Fibroblast of villous mesenchyme (primary cell): ENCODE data around the gene EXOC4. TPM values are rescaled to one million over a fixed set of nuclear protein-coding genes. Genes with fewer than 3 reads are reported as not detected.

Source experiments
- DNase-seq: peaks from one replicate; pipeline ENCODE4 v3.0.0-alpha.2; 2010; ENCODE audit warnings: low read depth
- H3K4me3 ChIP-seq: 2 replicates; pipeline ENCODE4 v1.5.1; 2011; ENCODE audit warnings: low read depth, mild to moderate bottlenecking, low read length
- CTCF ChIP-seq: IDR thresholded peaks from 2 replicates; pipeline ENCODE4 v1.5.1; 2012; ENCODE audit warnings: low read depth, mild to moderate bottlenecking, low read length; ENCODE audit not compliant: insufficient read depth
- total RNA-seq: library from RNA; depleted of rRNA; stranded (reverse); fragments of >200 nt; gene quantifications from 2 replicates; pipeline ENCODE4 v1.2.3, GENCODE V29; 2012

EXOC4 gene
- total RNA-seq, 1 donor: 106 TPM

DNA sequence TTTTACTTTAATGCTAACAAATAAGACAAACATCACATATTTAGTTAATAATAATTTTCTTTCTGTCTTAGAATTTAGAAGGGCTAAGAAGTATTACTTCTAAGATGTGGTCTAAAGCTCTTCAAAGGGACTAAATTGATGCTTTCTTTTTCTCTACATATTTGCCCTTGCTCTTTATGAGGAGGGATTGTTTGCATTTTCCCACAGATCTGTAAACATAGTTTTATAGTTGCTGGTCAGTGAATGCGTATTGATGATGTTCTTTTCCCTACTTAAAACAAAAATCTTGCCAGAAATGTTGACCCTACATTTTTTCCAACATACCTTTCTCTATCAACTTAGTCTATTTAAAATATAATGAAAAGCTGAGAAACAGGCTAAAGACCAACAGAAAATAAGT, 501.8 kb downstream of the EXOC4 start:
- H3K4me3 ChIP-seq: no peak overlapping the region
- peak; percentile 85 for DNase-seq
- no peak for TF ChIP-seq CTCF

- DNase-seq: no peak
- H3K4me3 ChIP-seq: no peak overlapping the region
- TF ChIP-seq CTCF: no peak
Observed at GRCh38 chr7:133755901-133756300, 503.0 kb downstream of the EXOC4 start.

DNA sequence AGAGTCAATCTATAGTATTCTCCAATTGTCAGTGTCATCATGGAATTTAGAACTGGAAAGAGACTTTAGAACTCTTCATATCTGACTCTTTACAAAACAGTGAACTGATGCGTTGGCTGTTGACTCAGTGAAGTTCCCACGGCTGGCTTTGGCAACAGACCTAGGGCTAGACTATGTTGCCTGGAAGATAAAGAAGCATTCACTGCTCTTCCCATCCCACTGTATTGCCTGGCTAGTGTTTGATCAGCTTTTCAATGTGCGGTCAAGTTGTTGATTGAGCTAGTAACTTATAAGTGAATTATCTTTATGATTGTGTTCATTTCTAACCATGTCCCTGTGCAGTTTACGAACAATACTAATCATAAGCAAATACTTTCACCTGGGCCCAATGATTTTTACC, 508.6 kb downstream of the EXOC4 start:
- no peak overlapping the region for H3K4me3 ChIP-seq
- DNase-seq: no peak
- no peak for TF ChIP-seq CTCF

DNA sequence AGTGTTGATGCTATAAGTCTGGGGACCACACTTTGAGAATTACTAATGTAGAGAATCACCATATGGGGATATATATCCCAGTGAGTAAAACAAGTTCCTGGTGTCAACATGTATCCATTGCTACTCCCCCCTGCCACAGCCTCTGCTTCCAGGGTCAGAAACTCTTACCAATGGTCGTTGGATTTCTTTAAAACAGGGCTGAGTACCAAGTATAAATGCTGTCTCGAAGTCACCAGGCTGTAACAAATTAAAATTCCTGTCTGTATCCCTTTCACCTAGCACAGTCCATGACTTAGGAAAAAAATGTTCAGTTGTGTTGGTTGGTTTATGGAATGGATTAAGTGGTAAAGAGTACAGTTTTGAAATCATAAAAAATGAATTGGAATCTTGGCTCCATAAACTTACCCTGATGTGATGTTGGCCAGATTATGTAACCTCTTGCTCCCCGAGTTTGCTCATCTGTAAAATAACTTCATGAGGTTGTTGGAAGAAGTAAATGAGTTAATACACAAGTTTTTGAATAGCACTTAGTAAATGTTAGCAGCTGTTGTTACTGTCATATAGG, 510.3 kb downstream of the EXOC4 start:
- no peak overlapping the region for H3K4me3 ChIP-seq
- DNase-seq: peak; percentile 55
- no peak for TF ChIP-seq CTCF

GRCh38 chr7:133769668-133770067, 516.8 kb downstream of the EXOC4 start:
- H3K4me3 ChIP-seq: no peak overlapping the region
- no peak for TF ChIP-seq CTCF
- DNase-seq: no peak

- DNase-seq: no peak
- H3K4me3 ChIP-seq: no peak overlapping the region
- TF ChIP-seq CTCF: no peak
Observed at GRCh38 chr7:133770863-133771492, 518.1 kb downstream of the EXOC4 start.
